RPMI7951 (cell line): ENCODE results near the gene CAV3. TPM values are rescaled to one million over a fixed set of nuclear protein-coding genes. Genes with fewer than 3 reads are reported as not detected.
"Not testable (repeated sequence)": the region's sequence is repeated elsewhere in the genome, so short reads cannot be mapped to it uniquely, and the experiment has no call there.

Experiments used
- DNase-seq: peaks from one replicate; pipeline ENCODE4 v3.0.0-alpha.2; 2012; ENCODE audit warnings: low read depth
- total RNA-seq: library from RNA; depleted of rRNA; stranded (reverse); fragments of >200 nt; shearing (Covaris generic); gene quantifications from 2 replicates; pipeline ENCODE4 v1.2.3, GENCODE V29; 2014; rRNA removed

The CAV3 gene
- not detected in 2 replicates for total RNA-seq

- DNase-seq = no peak
Measured at GRCh38 chr3:8733332-8734094, at the start of gene CAV3. Gene CAV3, plus strand, starts transcription at chr3:8733802. Its CDS starts 75 bp downstream, at chr3:8733877.

- DNase-seq = not testable (repeated sequence)
Measured at GRCh38 chr3:8684992-8685391, 48.6 kb upstream of the CAV3 start.

GRCh38 chr3:8691295-8691694 is 42.3 kb upstream of the CAV3 start:
- DNase-seq = not testable (repeated sequence)

- DNase-seq = no peak
Measured at GRCh38 chr3:8702560-8702959, 31.0 kb upstream of the CAV3 start.

GRCh38 chr3:8705575-8705974 is 28.0 kb upstream of the CAV3 start:
- DNase-seq = no peak

GRCh38 chr3:8709287-8709686 is 24.3 kb upstream of the CAV3 start:
- DNase-seq = no peak

GRCh38 chr3:8709801-8710507 is 23.6 kb upstream of the CAV3 start:
- no peak for DNase-seq

- peak; percentile 99 for DNase-seq
Measured at GRCh38 chr3:8712045-8712907, 21.3 kb upstream of the CAV3 start.

GRCh38 chr3:8712908-8713255 is 20.7 kb upstream of the CAV3 start:
- no peak for DNase-seq

- peak; percentile 20 for DNase-seq
Measured at GRCh38 chr3:8713901-8714759, 19.5 kb upstream of the CAV3 start.

GRCh38 chr3:8715757-8716156 is 17.8 kb upstream of the CAV3 start:
- DNase-seq = not testable (repeated sequence)

- no peak for DNase-seq
Measured at GRCh38 chr3:8722808-8723207, 10.8 kb upstream of the CAV3 start.

GRCh38 chr3:8723612-8724011 is 10.0 kb upstream of the CAV3 start:
- no peak for DNase-seq

GRCh38 chr3:8724108-8724752 is 9.4 kb upstream of the CAV3 start:
- DNase-seq = no peak

GRCh38 chr3:8727605-8728512 is 5.7 kb upstream of the CAV3 start:
- no peak for DNase-seq

GRCh38 chr3:8729479-8729878 is 4.1 kb upstream of the CAV3 start:
- DNase-seq = no peak

GRCh38 chr3:8730656-8731055 is 2.9 kb upstream of the CAV3 start:
- DNase-seq = peak; percentile 10

GRCh38 chr3:8732413-8732812 is 1.2 kb upstream of the CAV3 start:
- DNase-seq = no peak

- no peak for DNase-seq
Measured at GRCh38 chr3:8734137-8734878, 706 bp downstream of the CAV3 start.
